ENCODE measurements around the gene DACT2. TPM values are rescaled to one million over a fixed set of nuclear protein-coding genes. Genes with fewer than 3 reads are reported as not detected.

DACT2 gene
- total and polyA plus RNA-seq, 10 of the 15 experiments (the other 5 are each of a cell fraction or from before 2014, with no cell fraction given): not detected

GRCh38 chr6:168347615-168348014 is 28.0 kb upstream of the DACT2 start (continued):
- TF ChIP-seq CBFB (IDR thresholded peaks at IDR 0.05; ENCODE audit: low read depth): no peak
- no peak for TF ChIP-seq NFYB (IDR thresholded peaks at IDR 0.05; ENCODE audit: insufficient read depth, low read depth, low read length)

DNA sequence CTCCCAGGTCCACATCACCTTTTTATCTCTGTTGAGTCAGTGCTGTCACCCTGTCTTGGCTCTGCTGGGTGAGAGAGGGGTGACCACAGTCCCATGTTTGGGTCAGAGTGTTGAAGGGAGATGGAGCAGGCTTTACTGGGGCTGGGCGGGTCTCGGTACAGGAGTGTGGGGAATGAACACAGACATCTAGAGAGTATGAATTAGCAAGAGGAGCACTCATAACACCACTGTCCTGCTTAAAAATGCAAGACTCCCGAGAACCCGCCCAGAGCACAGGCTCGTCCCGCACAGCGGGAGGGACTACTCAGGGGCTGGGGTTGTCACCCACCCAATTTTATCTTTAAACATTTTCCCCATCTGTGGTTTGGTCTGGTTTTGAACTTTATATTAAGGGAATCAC is 27.5 kb upstream of the DACT2 start:
- H3K27ac ChIP-seq (ENCODE audit: control insufficient read depth, insufficient read depth): no peak overlapping the region
- H3K9me3 ChIP-seq (replicated peaks; ENCODE audit: control insufficient read depth, insufficient read depth, low read length): no peaks in the 10 kb centered on the region; the same call in 2 of the 3 replicates
- H3K27me3 ChIP-seq (replicated peaks in 1 of 2; ENCODE audit: control insufficient read depth in 2 of 2, insufficient read depth in 2 of 2, low read length in 1 of 2): no peaks in the 10 kb centered on the region
- H3K4me3 ChIP-seq: no peak overlapping the region
- H2AFZ ChIP-seq (ENCODE audit: control insufficient read depth, low read depth, low read length): no peak overlapping the region
- no peak overlapping the region for H3K4me2 ChIP-seq (ENCODE audit: control insufficient read depth, insufficient read depth)
- DNase-seq (ENCODE audit: low read depth, low spot score) (no peak), FAIRE-seq (no peak), ATAC-seq (no peak)
- in situ Hi-C loops (cut with MboI): no loop called here
- CTCF ChIA-PET: no interaction called here
- WGBS (ENCODE audit: insufficient coverage, insufficient replicate concordance, low lambda C conversion rate, missing lambda C conversion rate): 29% methylated on average over 7 of the region's 7 CpGs
- RAD21 ChIA-PET (ENCODE audit: unreplicated experiment): no interaction called here
- BruUV-seq (replicated peaks): no TSS peak
- no peaks in the 10 kb centered on the region for H3K79me2 ChIP-seq (ENCODE audit: control insufficient read depth, insufficient read depth, low read length)
- no peak overlapping the region for H3K9ac ChIP-seq (ENCODE audit: control insufficient read depth, insufficient read depth, low read length)
- POLR2A ChIA-PET: no interaction called here
- no peaks in the 10 kb centered on the region for H3K4me1 ChIP-seq (ENCODE audit: control insufficient read depth, insufficient read depth, low read length)
- H3K36me3 ChIP-seq (ENCODE audit: control insufficient read depth in 2 of 2, insufficient read depth in 2 of 2, low read length in 1 of 2): no peaks in the 10 kb centered on the region
- SMC1A ChIA-PET (ENCODE audit: uncharacterized antibody, unreplicated experiment): no interaction called here
- TF ChIP-seq CREB1 (IDR thresholded peaks at IDR 0.05; ENCODE audit: low read depth): no peak
- TF ChIP-seq MLLT1 (IDR thresholded peaks at IDR 0.05): no peak
- TF ChIP-seq, protein P1, sequence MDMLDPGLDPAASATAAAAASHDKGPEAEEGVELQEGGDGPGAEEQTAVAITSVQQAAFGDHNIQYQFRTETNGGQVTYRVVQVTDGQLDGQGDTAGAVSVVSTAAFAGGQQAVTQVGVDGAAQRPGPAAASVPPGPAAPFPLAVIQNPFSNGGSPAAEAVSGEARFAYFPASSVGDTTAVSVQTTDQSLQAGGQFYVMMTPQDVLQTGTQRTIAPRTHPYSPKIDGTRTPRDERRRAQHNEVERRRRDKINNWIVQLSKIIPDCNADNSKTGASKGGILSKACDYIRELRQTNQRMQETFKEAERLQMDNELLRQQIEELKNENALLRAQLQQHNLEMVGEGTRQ (IDR thresholded peaks at IDR 0.05; ENCODE audit: borderline replicate concordance, low read depth, low read length): no peak
- TF ChIP-seq PAX5 (IDR thresholded peaks at IDR 0.05; ENCODE audit: borderline replicate concordance, low read depth, low read length): no peak
- no peak for TF ChIP-seq TBL1XR1 (IDR thresholded peaks at IDR 0.05; ENCODE audit: low read depth, low read length)
- TF ChIP-seq CHD4 (IDR thresholded peaks at IDR 0.05): no peak
- TF ChIP-seq ATF7 (IDR thresholded peaks at IDR 0.05; ENCODE audit: low read depth): no peak
- no peak for TF ChIP-seq ZSCAN29 (IDR thresholded peaks at IDR 0.05)
- TF ChIP-seq RB1 (IDR thresholded peaks at IDR 0.05; ENCODE audit: borderline replicate concordance): no peak
- no peak for TF ChIP-seq ZNF217 (IDR thresholded peaks at IDR 0.05)
- intact Hi-C loops (cut with micrococcal nuclease; ENCODE audit: unreplicated experiment): no loop called here
- no peaks in the 10 kb centered on the region for H4K20me1 ChIP-seq (ENCODE audit: control insufficient read depth, insufficient read depth)
